GM21447 (cell line): ENCODE data around the gene EIF4E.
"Not testable (repeated sequence)": the region's sequence is repeated elsewhere in the genome, so short reads cannot be mapped to it uniquely, and the experiment has no call there.

Experiments used
- ATAC-seq: cut with Tn5 transposase; IDR thresholded peaks from one replicate; pipeline ENCODE4 v1.9.1; 2021; ENCODE audit not compliant: unreplicated experiment

The EIF4E gene

GRCh38 chr4:98934851-98935250 lies 5.9 kb upstream of the EIF4E start:
- ATAC-seq = not testable (repeated sequence)

- ATAC-seq = no peak
These were observed 3.6 kb upstream of the EIF4E start for GRCh38 chr4:98932539-98932938.

DNA sequence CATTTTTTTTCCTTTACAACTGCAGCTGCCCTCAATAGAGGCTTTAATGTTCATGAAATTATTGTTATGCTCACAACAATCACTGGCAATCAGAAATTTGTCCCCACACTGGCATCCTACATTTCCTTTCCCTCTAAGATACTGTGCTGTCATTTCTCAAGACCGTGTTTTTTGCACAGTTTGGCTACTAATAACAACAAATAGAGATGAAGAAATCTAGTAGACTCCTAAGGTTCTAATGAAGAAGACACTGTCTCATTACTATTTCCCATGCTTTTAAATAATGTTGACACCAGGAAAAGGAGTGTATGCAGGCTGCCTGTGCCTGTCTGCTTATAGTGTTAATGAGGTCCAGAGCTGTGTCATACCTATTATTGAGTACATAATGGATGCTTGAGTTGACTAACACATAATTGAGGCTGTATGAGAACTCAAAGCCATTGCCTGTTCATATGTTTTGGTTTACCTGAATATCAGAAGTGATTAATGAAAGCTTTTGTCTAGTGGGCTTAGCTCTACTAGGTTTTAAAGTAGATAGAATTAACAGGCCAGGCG lies 1.5 kb upstream of the EIF4E start:
- ATAC-seq = no peak

DNA sequence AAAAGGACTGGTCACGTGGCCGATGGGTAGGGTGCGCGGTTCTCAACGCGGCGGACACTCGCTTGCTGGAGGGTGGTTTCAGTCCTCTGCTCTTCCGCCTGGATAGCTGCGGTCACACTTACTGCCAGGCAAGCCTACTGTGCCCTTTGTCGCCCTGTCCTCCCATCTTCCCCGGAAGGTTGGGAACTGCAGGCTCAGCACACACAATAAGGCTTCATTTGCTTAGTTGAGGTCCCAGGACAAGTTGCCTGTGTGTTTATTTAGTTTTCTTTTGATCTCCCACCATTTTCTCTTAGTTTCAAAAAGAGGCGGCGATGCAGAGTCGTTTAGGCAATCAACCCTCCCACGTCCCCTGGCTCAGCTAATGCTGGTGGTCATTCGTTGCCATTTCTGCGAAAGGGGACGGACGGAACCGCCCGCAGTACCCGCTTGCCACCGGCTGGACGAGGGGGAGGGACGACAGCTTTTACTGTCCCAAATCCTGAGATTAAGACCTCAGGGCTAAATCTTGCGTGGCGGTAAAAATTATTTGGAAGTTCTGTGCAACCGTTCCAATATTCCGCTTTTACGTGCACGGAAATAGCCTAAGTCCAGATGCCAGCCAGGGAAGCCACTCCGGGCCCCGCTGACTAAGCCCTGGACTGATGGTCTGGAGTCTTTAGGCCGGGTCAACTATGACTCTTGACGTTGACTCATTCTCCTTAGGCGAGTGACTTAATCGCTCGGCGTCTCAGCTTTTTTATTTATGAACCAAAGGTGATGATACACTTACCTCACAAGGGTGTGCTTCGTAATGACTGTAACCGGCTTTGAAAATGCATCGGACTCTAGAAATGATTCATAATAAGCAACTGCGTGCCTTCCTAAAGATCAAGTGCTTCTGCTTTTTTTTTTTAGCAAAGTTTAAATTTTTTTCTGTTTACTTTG lies 671 bp upstream of the EIF4E start:
- peak; percentile 43 for ATAC-seq

DNA sequence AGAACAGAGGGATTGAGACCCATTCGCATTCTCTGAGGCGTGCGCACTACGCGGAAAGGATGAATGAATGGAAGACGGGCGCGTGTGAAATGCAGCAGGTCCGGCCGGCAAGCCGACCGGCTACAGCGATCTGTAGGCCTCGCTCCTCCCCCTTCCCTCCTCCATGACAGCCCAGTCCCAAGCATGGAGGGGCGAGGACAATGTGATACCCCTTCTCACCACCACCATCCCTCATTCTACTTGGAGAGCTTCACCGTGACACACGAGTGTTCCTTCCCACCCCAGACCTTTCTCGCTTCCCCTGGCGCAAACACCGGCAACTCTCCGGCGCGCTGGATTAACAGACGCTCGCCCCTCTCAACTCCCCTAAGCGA lies 815 bp downstream of the EIF4E start:
- peak; percentile 38 for ATAC-seq

GRCh38 chr4:98926257-98926656 lies 2.7 kb downstream of the EIF4E start:
- not testable (repeated sequence) for ATAC-seq

DNA sequence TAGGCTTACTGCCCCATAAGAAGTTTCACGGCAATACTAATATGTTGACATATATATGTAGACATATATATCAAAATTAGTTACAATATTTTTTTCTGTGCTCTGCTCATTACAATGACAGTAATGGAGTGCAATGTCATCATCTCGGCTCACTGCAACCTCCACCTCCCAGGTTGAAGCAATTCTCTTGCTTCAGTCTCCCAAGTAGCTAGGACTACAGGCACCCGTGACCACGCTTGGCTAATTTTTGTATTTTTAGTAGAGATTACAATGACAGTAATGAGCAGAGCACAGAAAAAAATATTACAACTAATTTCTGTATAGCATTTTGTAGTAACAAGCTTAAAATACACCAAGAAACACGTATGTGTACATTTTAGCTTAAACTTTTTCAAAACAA lies 7.6 kb downstream of the EIF4E start:
- ATAC-seq = no peak

DNA sequence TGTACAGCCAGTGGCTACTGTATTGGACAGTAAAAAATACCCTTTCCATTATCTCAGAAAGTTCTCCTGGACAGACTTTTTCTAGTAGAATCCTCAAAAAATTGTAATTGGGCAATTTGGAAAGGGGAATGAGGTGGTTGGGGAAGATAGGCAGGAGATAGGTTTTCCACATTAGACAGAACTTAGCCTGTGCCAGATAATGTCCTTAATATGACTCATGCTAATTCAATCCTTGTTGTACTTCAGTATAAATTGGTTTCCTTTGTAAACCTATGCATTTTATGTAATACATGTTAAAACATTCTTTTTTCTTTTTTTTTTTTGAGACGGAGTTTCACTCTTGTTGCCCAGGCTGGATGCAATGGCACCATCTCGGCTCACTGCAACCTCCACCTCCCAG lies 8.9 kb downstream of the EIF4E start:
- ATAC-seq = no peak

GRCh38 chr4:98910728-98911127 lies 18.2 kb downstream of the EIF4E start:
- ATAC-seq = not testable (repeated sequence)

- ATAC-seq = no peak
These were observed 19.1 kb downstream of the EIF4E start for GRCh38 chr4:98909646-98910401.

DNA sequence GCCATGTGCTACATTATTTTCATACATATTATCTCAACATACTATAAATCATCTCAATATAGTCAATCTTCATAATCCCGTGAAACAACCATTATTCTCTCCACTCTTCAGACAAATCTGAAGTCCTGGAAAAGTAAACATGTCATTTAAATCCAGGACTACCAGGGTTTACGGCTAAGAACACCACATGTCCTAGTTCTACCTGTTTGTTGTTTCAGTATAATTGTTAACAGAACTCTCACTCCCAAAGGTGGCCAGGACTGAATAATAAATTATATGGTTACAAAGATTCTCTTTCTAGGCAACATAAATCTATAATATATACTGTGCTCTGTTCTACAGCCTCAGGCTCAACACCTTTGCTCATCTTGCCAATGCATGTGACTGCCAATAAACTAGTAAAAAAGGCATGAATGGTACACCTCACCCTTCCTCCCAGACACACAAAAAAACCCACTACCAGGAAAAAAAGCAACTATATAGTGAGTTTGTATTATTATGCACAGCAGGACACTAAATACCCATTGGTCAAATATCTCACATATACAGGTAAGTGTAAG lies 20.1 kb downstream of the EIF4E start:
- ATAC-seq = no peak

- no peak for ATAC-seq
These were observed 20.8 kb downstream of the EIF4E start for GRCh38 chr4:98908182-98908581.

DNA sequence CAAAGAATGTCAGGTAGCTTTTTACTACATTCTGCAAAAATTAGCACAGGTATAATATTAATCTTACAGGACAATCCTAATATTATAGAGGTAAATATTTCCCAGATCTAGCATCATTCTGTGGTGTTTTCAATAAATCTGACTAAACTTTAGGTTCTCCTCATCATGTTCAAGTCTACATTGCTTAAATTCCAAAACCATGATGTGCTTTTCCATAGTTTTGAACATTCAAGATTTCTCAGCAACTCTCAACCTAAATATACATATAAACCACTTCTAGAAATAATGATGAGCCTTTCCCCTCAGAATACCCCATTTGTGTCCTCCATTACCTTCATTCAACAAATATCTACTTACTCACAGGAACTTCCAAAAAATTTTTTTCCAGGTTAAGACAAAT lies 23.1 kb downstream of the EIF4E start:
- no peak for ATAC-seq

DNA sequence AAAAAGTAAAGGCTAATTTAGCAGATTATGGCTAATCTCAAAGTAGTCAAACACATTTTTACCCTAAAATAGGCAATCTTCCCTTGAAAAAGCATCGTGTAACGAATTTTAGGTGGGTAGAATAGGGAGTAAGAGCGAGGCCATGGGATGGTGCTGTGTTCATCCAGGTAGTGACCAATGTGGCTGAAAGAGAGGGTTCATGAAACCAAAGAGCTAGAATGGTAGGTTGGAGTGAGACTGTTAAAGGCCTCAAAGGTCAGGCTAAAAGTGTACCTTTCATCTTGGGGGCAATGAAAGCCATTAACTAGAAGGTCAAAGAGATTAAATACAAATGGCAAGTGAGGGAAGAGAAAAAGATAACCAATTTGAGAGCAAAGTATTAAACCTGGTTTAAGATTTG lies 23.6 kb downstream of the EIF4E start:
- no peak for ATAC-seq

DNA sequence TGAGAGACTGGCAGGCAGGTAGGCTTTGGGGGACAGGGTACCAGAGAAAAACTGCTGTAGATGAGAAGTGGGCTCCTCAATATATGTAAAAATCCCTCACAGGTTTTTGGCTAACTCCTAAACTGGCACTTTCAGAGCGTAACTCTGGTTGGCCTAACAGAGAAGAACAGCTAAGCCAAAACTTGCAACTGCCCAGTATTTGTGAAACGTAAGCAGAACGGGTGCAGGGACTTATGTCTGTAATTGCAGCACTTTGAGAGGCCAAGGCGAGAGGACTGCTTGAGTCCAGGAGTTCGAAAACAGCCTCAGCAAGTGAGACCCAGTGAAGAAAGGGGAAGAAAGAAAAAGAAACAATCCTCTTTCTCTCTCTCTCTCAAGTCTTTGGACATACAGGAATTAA lies 25.0 kb downstream of the EIF4E start:
- ATAC-seq = no peak

GRCh38 chr4:98903561-98903960 lies 25.4 kb downstream of the EIF4E start:
- no peak for ATAC-seq

- ATAC-seq = no peak
These were observed 29.7 kb downstream of the EIF4E start for GRCh38 chr4:98899277-98899676.

DNA sequence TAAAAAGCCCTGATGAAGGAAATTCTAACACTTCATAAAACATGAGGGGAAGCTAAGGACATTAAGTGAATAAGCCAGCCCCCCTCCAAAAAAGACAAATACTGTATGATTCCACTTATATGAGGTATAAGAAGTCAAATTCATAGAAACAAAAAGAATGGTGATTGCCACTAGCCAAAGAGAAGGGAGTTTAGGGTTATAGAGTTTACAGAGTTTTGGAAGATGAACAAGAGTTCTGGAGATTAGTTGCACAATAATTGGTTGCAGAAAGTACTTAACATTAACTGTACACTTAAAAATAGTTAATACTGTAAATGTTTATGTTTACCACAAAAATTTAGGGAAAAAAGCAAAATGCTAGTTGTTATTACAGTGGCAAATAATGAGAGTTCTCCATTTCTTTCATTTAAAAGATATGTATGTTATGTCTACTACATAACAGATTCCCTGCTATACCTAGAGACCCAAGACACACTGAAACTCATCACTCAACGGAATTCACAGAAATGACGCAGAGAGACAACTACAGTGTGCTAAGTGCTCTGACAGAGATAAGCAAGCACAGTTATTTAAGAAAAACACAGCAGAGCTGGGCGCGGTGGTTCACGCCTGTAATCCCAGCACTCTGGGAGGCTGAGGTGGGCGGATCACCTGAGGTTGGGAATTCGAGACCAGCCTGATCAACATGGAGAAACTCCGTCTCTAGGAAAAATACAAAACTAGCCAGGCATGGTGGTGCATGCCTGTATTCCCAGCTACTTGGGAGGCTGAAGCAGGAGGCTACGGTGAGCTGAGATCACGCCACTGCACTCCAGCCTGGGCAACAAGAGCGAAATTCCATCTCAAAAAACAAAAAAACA lies 37.2 kb downstream of the EIF4E start:
- ATAC-seq = no peak

DNA sequence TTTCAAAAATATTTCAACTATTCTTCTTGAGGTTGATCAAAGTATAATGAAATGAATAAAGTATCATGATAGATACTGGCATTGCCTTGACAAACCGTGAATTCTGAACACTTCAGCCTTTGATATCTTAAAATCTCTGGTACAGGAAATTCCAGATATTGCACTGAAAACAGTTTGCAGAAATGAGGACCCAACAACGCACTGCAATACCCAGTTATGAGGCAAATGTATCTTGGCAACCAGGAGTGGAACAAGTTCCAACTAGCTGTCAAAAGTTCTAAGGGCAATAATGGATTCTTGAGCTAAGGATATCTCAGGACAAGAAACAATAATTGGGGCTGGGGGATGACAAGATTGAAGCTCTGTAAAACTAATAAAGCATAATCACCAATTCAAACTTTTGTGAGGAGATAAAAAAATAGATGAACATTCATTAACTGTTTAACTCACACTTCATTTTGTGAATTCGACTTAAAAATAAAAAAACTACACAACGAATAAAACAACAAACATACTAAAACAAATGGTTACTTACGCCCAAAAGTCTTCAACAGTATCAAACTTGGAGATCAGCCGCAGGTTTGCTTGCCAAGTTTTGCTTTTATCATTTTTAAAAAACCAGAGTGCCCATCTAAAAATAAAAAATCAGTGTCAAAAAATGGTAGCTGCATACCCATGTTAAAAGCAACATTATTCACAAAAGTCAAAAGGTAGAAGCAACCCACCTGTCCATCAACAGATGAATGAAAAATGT lies 38.1 kb downstream of the EIF4E start:
- no peak for ATAC-seq

GRCh38 chr4:98887145-98887544 lies 41.8 kb downstream of the EIF4E start:
- no peak for ATAC-seq
